ENCODE data around the gene GMCL2.

GRCh38 chr5:178194026-178194425 lies 6.9 kb upstream of the GMCL2 start:
- TF ChIP-seq CTCF (IDR thresholded peaks at IDR 0.05; ENCODE audit: poor library complexity) (no peak), EZH2phosphoT487 (IDR thresholded peaks at IDR 0.05; ENCODE audit: low read depth, severe bottlenecking, unreplicated experiment) (no peak)
